Measurements from ENCODE around the gene PRKD2.

Gene PRKD2

GRCh38 chr19:46748325-46749109, 31.6 kb upstream of the PRKD2 start:
- in situ Hi-C loops (cut with MboI; ENCODE audit: low sequenced_read_pairs, unreplicated experiment) = no loop called here
- TF ChIP-seq CTCF (IDR thresholded peaks at IDR 0.05; ENCODE audit: borderline replicate concordance, control extremely low read depth, extremely low read depth, insufficient read depth, missing control alignments) = peak; percentile 62
- no peak for DNase-seq (ENCODE audit: low spot score)

- in situ Hi-C loops (cut with MboI; ENCODE audit: low sequenced_read_pairs, unreplicated experiment) = no loop called here
- peak; percentile 91 for DNase-seq (ENCODE audit: low spot score)
- no peak for TF ChIP-seq CTCF (IDR thresholded peaks at IDR 0.05; ENCODE audit: borderline replicate concordance, control extremely low read depth, extremely low read depth, insufficient read depth, missing control alignments)
Observed at GRCh38 chr19:46746281-46747057, 29.6 kb upstream of the PRKD2 start, which contains the start of gene STRN4. TSS of gene STRN4 (minus strand) at chr19:46746450. CDS start at chr19:46746430, 20 bp downstream.

GRCh38 chr19:46745521-46746280, 28.8 kb upstream of the PRKD2 start, which contains the start of gene FKRP:
TSS of gene FKRP (plus strand) at chr19:46746057. CDS start at chr19:46755451, 9,394 bp downstream.
- peak; percentile 76 for DNase-seq (ENCODE audit: low spot score)
- in situ Hi-C loops (cut with MboI; ENCODE audit: low sequenced_read_pairs, unreplicated experiment) = no loop called here
- no peak for TF ChIP-seq CTCF (IDR thresholded peaks at IDR 0.05; ENCODE audit: borderline replicate concordance, control extremely low read depth, extremely low read depth, insufficient read depth, missing control alignments)

GRCh38 chr19:46745030-46745429, 28.1 kb upstream of the PRKD2 start:
- no peak for TF ChIP-seq CTCF (IDR thresholded peaks at IDR 0.05; ENCODE audit: borderline replicate concordance, control extremely low read depth, extremely low read depth, insufficient read depth, missing control alignments)
- in situ Hi-C loops (cut with MboI; ENCODE audit: low sequenced_read_pairs, unreplicated experiment) = no loop called here
- no peak for DNase-seq (ENCODE audit: low spot score)

- DNase-seq (ENCODE audit: low spot score) = no peak
- no peak for TF ChIP-seq CTCF (IDR thresholded peaks at IDR 0.05; ENCODE audit: borderline replicate concordance, control extremely low read depth, extremely low read depth, insufficient read depth, missing control alignments)
- in situ Hi-C loops (cut with MboI; ENCODE audit: low sequenced_read_pairs, unreplicated experiment) = no loop called here
Observed at GRCh38 chr19:46744005-46744691, 27.2 kb upstream of the PRKD2 start.
